ENCODE measurements around the gene DCLK3.

DCLK3 gene

DNA sequence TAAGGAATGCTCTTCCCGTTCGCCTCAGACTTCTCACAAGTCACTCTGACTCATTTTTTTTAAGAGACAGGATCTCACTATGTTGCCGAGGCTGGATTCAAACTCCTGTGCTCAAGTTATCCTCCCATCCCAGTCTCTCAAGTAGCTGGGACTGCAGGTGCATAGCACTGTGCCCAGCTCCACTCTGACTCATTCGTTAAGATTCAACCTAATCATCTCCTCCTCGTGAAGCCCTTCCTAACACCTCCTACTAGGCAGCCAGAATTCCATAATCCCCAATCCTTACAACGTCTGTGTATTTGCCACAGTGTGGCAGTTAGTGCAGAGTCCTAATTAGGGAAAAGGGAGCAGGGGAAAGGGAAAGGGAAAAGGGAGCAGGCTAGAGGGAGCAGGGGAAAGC, 26.4 kb upstream of the DCLK3 start:
- H3K4me3 ChIP-seq (ENCODE audit: control insufficient read depth, low read depth, low read length), result no peak overlapping the region
- TF ChIP-seq, protein P1, sequence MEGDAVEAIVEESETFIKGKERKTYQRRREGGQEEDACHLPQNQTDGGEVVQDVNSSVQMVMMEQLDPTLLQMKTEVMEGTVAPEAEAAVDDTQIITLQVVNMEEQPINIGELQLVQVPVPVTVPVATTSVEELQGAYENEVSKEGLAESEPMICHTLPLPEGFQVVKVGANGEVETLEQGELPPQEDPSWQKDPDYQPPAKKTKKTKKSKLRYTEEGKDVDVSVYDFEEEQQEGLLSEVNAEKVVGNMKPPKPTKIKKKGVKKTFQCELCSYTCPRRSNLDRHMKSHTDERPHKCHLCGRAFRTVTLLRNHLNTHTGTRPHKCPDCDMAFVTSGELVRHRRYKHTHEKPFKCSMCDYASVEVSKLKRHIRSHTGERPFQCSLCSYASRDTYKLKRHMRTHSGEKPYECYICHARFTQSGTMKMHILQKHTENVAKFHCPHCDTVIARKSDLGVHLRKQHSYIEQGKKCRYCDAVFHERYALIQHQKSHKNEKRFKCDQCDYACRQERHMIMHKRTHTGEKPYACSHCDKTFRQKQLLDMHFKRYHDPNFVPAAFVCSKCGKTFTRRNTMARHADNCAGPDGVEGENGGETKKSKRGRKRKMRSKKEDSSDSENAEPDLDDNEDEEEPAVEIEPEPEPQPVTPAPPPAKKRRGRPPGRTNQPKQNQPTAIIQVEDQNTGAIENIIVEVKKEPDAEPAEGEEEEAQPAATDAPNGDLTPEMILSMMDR (IDR thresholded peaks at IDR 0.05; ENCODE audit: control insufficient read depth, insufficient read depth, low read depth, low read length, missing control alignments), result no peak
- DNase-seq (ENCODE audit: low read depth), result no peak

DNA sequence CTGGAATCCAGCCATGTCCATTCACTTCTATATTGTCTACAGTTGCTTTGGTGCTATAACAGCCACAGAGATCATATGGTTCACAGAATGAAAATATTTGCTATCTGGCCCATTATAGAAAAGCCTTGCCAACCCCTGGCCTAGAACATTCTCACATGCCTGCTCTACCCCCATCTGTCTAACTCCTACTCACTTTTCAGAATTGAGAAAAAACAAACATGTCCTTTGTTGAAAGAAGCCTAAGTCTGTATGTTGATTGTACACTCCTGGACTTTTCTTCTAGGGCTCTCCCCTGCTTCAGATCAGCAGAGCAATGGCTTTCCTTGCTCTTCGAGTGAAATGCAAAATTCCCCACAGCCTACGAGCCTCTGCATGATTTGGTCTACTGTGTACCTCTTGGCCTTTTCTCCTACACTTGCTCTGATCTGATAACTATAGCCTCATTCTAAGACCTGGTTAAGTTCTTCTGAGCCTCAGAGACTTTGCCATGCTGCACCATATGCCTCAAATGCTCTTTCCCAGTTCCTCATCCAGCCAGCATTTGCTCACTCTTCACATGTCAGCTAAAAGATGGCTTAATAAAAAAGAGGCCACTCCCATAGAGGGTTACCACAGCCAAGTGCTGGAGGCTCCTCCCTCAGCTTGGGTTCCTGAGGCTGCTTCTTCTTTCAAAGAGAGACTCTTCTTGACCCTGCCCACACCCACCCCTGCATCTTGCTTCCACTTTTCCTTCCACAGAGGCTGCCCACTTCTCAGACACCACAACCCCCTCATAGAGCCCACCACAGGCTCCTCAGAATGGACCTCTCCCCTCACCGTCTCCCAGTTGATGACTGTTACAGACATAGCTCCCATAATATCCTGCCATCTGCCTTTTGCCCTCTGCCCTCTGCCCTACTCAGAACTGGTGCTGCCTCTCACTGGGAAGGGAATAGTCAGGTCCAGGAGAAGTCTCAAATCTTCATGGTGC, 22.9 kb upstream of the DCLK3 start:
- TF ChIP-seq, protein P1 (IDR thresholded peaks at IDR 0.05; ENCODE audit: control insufficient read depth, insufficient read depth, low read depth, low read length, missing control alignments), result no peak
- no peak for DNase-seq (ENCODE audit: low read depth)
- no peak overlapping the region for H3K4me3 ChIP-seq (ENCODE audit: control insufficient read depth, low read depth, low read length)

DNA sequence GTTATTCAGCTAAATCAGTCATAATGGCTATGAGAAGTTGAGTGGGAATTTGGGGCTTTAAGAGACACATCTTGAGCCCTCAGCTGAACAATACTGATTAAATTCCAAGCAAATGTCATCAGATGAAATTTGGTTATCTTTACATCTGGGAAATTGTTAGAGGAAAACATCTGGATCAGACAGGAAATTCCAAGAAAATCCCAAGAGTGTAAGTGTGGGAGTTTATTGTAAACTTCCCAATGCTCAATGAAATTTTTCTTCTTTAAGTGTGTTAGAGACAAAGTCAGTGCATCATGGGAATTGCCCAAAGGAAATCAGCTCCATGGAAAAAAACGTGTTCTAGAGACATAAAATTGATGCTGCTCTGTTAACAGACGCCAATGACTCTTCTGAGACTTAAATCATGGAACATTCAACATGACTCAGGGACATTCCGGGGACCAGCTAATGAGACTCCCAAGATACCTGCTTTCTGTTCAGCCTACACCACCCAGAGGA, 19.8 kb upstream of the DCLK3 start:
- no peak overlapping the region for H3K4me3 ChIP-seq (ENCODE audit: control insufficient read depth, low read depth, low read length)
- TF ChIP-seq, protein P1 (IDR thresholded peaks at IDR 0.05; ENCODE audit: control insufficient read depth, insufficient read depth, low read depth, low read length, missing control alignments), result no peak
- DNase-seq (ENCODE audit: low read depth), result no peak

DNA sequence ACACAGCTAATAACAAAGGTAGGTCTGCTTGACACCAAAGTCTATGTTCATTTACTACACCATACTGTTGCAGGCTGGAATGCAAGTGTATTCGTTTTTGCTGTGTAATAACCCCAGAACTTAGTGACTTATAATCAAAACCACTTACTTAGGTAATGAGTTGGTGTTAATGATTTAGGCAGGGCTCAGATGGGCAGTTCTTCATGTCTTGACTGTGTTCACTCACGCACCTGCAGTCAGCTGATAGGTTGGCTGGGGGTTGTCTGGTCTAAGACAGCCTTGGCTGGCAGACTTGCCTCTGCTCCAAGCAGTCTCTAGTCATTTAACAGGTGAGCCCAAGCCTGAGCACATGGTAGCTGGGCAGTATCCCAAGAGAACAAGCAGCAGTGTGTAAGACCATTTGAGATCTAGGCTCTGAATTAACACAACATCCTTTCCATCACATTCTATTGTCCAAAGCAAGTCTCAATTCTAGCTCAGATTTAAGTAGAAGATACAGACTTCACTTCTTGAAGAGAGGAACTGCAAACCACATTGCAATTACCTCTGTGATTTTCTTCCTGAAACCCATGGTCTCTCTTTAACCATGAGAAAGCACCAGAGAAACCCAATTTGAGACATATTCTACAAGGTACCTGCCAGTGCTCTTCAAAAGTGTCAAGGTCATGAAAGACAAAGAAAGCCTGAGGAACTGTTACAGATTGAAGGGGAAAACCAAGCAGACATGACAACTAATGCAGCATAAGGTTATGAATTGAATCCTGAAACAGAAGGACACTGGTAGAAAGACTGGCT, 13.3 kb upstream of the DCLK3 start:
- no peak overlapping the region for H3K4me3 ChIP-seq (ENCODE audit: control insufficient read depth, low read depth, low read length)
- DNase-seq (ENCODE audit: low read depth), result no peak
- TF ChIP-seq, protein P1 (IDR thresholded peaks at IDR 0.05; ENCODE audit: control insufficient read depth, insufficient read depth, low read depth, low read length, missing control alignments), result no peak

DNA sequence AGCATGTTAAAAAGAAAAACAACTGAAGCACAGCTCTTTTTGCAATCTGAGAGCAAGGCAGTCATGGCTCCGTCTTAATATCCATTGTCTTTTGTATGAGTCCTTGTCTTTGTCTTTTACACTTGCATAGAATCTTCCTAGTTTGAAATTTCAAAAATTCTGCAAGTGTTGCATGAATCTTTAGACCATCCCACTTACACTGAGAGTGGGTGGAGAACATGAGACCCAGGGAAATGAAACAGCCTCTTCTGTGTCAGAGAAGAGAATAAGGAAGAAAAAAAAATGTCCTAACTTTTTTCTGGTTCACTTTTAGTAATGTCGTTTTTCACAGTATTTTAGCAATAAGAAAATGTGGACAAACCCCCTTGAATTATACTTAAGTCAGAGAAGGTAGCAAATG, 12.1 kb upstream of the DCLK3 start:
- DNase-seq (ENCODE audit: low read depth), result no peak
- TF ChIP-seq, protein P1 (IDR thresholded peaks at IDR 0.05; ENCODE audit: control insufficient read depth, insufficient read depth, low read depth, low read length, missing control alignments), result no peak

DNA sequence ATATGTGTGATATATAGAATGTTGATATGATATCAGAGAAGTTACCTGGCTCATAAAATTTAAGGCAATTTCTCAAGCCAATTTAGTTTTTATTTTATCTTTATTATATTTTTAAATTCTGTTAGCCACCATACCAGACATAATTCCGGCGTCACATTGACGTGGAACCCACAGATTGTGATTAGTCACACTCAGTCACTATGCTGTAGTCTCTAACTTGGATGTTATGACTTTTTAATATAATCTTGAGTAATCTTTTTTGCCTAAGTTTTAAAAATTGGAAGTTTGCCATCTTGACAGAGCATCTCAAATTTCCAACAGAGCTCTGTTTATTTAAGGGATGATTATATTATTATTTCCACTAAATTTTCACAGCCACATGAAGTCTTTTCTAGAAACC, 9.7 kb upstream of the DCLK3 start:
- DNase-seq (ENCODE audit: low read depth), result no peak
- TF ChIP-seq, protein P1 (IDR thresholded peaks at IDR 0.05; ENCODE audit: control insufficient read depth, insufficient read depth, low read depth, low read length, missing control alignments), result no peak

More for the DNA sequence above, 12.1 kb upstream of the DCLK3 start:
- H3K4me3 ChIP-seq (ENCODE audit: control insufficient read depth, low read depth, low read length), result no peak overlapping the region

More for the DNA sequence above, 9.7 kb upstream of the DCLK3 start:
- H3K4me3 ChIP-seq (ENCODE audit: control insufficient read depth, low read depth, low read length), result no peak overlapping the region
